Measurements from ENCODE around the gene CFAP97D2.
A peak's percentile ranks its signal among the peaks of the same experiment; 100 is the strongest.
"Not testable (repeated sequence)": the region's sequence is repeated elsewhere in the genome, so short reads cannot be mapped to it uniquely, and the experiment has no call there.

The CFAP97D2 gene

GRCh38 chr13:114143806-114144605 lies 35.1 kb upstream of the CFAP97D2 start:
- peak; percentile 71 for DNase-seq (ENCODE audit: low spot score)

GRCh38 chr13:114144606-114145244 lies 34.3 kb upstream of the CFAP97D2 start:
- no peak for DNase-seq (ENCODE audit: low spot score)

- DNase-seq (ENCODE audit: low spot score), result no peak
Observed at GRCh38 chr13:114145256-114145655, 33.8 kb upstream of the CFAP97D2 start.

GRCh38 chr13:114145722-114146121 lies 33.3 kb upstream of the CFAP97D2 start:
- no peak for DNase-seq (ENCODE audit: low spot score)

- DNase-seq (ENCODE audit: low spot score), result no peak
Observed at GRCh38 chr13:114146173-114146572, 32.9 kb upstream of the CFAP97D2 start.

- no peak for DNase-seq (ENCODE audit: low spot score)
Observed at GRCh38 chr13:114146629-114147028, 32.4 kb upstream of the CFAP97D2 start.

GRCh38 chr13:114147803-114148520 lies 31.1 kb upstream of the CFAP97D2 start:
- DNase-seq (ENCODE audit: low spot score), result peak; percentile 38

GRCh38 chr13:114148521-114148855 lies 30.6 kb upstream of the CFAP97D2 start:
- DNase-seq (ENCODE audit: low spot score), result no peak

GRCh38 chr13:114148886-114149285 lies 30.2 kb upstream of the CFAP97D2 start:
- not testable (repeated sequence) for DNase-seq (ENCODE audit: low spot score)

- DNase-seq (ENCODE audit: low spot score), result no peak
Observed at GRCh38 chr13:114149774-114150740, 29.0 kb upstream of the CFAP97D2 start.

- peak; percentile 32 for DNase-seq (ENCODE audit: low spot score)
Observed at GRCh38 chr13:114151031-114151430, 28.0 kb upstream of the CFAP97D2 start.

- peak; percentile 35 for DNase-seq (ENCODE audit: low spot score)
Observed at GRCh38 chr13:114151565-114152284, 27.3 kb upstream of the CFAP97D2 start.

GRCh38 chr13:114152285-114152645 lies 26.8 kb upstream of the CFAP97D2 start:
- DNase-seq (ENCODE audit: low spot score), result peak; percentile 38

GRCh38 chr13:114152831-114153371 lies 26.2 kb upstream of the CFAP97D2 start:
- DNase-seq (ENCODE audit: low spot score), result peak; percentile 62

GRCh38 chr13:114153485-114154080 lies 25.5 kb upstream of the CFAP97D2 start:
- DNase-seq (ENCODE audit: low spot score), result no peak

- peak; percentile 38 for DNase-seq (ENCODE audit: low spot score)
Observed at GRCh38 chr13:114154476-114154875, 24.6 kb upstream of the CFAP97D2 start.

- DNase-seq (ENCODE audit: low spot score), result no peak
Observed at GRCh38 chr13:114155320-114155719, 23.7 kb upstream of the CFAP97D2 start.

- peak; percentile 30 for DNase-seq (ENCODE audit: low spot score)
Observed at GRCh38 chr13:114155926-114156883, 22.9 kb upstream of the CFAP97D2 start.

- DNase-seq (ENCODE audit: low spot score), result peak; percentile 31
Observed at GRCh38 chr13:114157869-114158495, 21.1 kb upstream of the CFAP97D2 start.
